GM21447 (cell line): ENCODE measurements around the gene TAS2R46.
"Not testable (repeated sequence)": the region's sequence is repeated elsewhere in the genome, so short reads cannot be mapped to it uniquely, and the experiment has no call there.

Source experiments
- ATAC-seq: cut with Tn5 transposase; IDR thresholded peaks from one replicate; pipeline ENCODE4 v1.9.1; 2021; ENCODE audit not compliant: unreplicated experiment

TAS2R46 gene

DNA sequence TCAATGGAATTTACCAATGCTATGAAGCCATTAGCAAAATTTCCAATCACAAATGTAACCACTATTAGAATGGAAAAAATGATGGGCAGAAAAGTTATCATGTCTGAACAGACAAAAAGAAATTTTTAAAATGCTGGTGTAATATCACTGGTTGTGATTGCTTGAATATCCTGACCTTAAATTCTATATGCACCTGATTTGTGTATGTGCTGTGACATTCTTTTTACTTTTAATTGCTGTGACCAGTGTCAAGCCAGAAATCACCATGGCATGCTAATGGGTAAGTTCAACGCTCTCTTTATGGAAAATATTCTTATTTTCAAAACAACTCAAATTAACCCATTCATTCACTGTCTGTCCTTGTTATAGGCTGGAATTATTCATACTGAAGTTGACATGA lies at the start of gene TAS2R46:
TAS2R46 (minus strand) TSS at position 101 of the 400 bp plus-strand sequence; CDS start at position 101, 0 bp downstream.
- ATAC-seq = not testable (repeated sequence)

GRCh38 chr12:11111213-11111612 lies 49.1 kb upstream of the TAS2R46 start:
- ATAC-seq = not testable (repeated sequence)

DNA sequence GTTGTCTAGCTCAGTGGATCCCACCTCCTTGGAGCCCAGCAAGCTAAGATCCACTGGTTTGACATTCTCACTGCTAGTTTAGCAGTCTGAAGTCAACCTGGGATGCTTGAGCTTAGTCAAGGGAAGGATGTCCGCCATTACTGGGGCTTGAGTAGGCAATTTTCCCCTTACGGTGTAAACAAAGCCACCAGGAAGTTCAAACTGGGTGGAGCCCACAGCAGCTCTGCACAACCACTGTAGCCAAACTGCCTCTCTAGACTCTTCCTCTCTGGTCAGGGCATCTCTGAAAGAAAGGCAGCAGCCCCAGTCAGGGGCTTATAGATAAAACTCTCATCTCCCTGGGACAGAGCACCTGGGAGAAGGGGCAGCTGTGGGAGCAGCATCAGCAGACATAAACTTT lies 46.8 kb upstream of the TAS2R46 start:
- ATAC-seq = no peak

DNA sequence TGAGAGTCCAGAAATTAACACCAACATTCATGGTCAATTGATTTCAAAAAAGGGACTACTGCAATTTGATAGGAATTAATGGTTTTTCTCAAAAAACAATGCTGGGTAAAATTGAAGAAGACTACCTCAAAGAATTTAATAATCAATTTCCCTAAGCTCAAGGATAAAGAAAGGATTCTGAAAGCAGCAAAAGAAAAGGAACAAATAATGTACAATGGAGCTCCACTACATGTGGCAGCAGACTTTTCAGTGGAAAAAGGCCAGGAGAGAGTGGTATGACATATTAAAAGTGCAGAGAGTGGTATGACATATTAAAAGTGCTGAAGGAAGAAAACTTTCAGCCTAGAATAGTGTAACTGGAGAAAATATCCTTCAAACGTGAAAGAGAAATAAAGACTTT lies 45.6 kb upstream of the TAS2R46 start:
- no peak for ATAC-seq

GRCh38 chr12:11106288-11106687 lies 44.2 kb upstream of the TAS2R46 start:
- ATAC-seq = no peak

GRCh38 chr12:11105546-11105945 lies 43.5 kb upstream of the TAS2R46 start:
- ATAC-seq = no peak

DNA sequence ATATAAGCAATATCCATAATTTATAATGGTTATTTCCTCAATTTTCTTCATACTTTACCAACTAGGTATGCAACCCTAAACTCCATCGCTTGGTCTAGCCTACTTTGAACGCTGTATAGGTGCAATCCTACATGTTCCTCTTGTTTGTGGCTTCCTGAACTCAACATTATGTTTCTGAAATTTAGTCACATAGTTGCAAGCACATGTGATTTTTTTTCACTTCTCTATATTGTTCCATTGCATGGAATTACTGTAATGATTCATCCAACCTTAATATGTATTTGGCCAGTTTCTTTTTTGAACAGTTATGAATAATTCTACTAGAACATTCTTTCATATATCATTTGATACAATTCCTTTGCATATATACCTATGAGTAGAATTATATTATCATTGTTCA lies 32.8 kb upstream of the TAS2R46 start:
- ATAC-seq = not testable (repeated sequence)

GRCh38 chr12:11092128-11092527 lies 30.0 kb upstream of the TAS2R46 start, which contains the start of gene TAS2R43:
TAS2R43 (minus strand) TSS chr12:11092313; CDS start chr12:11092229, 84 bp downstream.
- ATAC-seq = no peak

- no peak for ATAC-seq
Observed at GRCh38 chr12:11089246-11089645, 27.2 kb upstream of the TAS2R46 start.

GRCh38 chr12:11085419-11085818 lies 23.3 kb upstream of the TAS2R46 start:
- no peak for ATAC-seq

GRCh38 chr12:11081987-11082386 lies 19.9 kb upstream of the TAS2R46 start:
- ATAC-seq = no peak

DNA sequence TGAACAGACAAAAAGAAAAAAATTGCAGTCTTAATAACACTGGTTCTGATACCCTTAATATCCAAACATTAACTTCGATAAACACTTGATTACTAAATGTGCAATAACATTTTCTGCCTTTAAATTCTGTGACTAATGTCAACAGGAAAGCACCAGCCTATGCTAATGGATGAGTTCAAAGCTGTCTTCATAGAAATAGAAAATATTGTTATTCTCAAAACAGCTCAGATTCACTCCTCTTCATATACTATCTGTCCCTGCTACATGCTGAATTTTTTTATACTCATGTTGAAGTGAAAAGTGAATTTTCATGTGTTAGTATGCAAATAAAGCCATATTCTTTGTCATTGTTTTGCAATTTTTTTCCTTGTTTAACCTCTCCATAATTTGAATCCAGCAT lies 16.2 kb upstream of the TAS2R46 start:
- ATAC-seq = no peak

DNA sequence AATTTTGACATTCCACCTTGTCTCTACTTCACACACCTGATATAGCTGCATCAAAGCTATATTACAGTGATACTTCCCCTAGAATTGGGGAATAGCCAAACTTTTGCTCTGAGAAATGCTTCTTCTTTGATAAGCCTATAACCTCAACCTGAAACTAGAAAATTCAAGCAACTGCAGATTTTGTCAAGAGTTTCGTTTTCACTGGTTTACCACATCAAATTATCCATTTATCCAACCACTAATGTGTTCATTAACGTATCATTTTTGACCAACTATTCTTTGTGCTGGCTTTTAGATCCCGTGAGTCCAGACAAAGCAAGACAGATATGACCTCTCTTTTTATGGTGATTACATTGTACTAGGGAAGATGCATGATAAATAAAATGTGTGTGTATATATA lies 13.5 kb upstream of the TAS2R46 start:
- no peak for ATAC-seq

DNA sequence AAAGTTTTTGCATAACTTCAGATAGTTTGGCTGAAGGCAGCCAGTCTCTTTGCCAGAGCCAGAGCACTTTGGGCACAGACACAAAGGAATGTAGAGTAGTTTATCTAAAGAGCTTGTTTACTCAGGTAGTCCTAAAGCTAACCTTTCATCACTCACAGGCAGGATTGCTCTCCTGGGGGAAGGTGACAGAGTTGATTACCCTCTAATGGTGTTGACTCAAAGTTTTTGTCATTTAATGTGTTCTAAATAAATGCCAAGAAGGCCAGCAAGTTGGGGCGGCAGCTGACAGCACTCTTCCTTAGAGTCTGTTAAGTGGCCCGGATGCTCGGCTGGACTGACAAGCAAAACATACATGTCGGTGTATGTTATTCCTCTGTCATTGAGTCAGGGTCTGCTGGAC lies 9.3 kb upstream of the TAS2R46 start:
- no peak for ATAC-seq

GRCh38 chr12:11070999-11071398 lies 8.9 kb upstream of the TAS2R46 start:
- no peak for ATAC-seq

- no peak for ATAC-seq
Observed at GRCh38 chr12:11069854-11070365, 7.8 kb upstream of the TAS2R46 start.

DNA sequence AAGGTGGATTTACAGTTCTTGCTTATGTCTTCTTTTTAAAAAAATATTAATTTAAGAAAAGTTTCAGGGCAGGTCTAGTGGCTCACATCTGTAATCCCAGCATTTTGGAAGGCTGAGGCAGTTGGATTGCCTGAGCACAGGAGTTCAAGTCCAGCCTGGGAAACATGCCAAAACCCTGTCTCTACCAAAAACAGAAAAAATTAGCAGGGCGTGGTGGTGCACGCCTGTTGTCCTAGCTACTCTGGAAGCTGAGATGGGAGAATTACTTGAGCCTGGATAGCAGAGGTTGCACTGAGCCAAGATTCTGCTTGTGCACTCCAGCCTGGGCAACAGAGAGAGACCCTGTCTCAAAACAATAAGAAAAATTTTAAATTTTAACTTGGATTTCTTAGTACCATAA lies 5.4 kb upstream of the TAS2R46 start:
- no peak for ATAC-seq

- no peak for ATAC-seq
Observed at GRCh38 chr12:11059784-11060183, 2.3 kb downstream of the TAS2R46 start.

- no peak for ATAC-seq
Observed at GRCh38 chr12:11059041-11059440, 3.1 kb downstream of the TAS2R46 start.

GRCh38 chr12:11055306-11055705 lies 6.8 kb downstream of the TAS2R46 start:
- ATAC-seq = no peak

DNA sequence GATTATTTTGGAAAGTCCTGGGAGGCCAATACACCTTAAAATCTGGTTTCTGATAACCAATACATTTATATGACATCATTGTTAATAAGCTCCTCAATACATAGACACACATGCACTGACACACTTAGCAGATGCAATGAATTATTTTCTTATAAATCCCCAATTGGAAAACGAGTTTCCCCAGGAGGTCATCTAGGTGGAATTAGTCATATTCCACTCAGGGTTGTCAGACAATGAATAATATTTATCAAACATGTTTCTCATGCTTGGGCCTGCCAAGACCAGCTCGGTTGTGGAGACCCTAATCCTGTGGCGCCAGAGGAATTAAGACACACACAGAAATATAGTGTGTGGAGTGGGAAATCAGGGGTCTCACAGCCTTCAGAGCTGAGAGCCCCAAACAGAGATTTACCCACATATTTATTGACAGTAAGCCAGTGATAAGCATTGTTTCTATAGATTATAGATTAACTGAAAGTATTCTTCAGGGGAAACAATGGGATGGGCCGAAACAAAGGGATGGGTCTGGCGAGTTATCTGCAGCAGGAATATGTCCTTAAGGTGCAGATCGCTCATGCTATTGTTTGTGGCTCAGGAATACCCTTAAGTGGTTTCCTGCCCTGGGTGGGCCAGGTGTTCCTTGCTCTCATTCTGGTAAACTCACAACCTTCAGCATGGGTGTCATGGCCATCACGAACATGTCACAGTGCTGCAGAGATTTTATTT lies 12.1 kb downstream of the TAS2R46 start:
- ATAC-seq = not testable (repeated sequence)

GRCh38 chr12:11041366-11041765 lies 20.7 kb downstream of the TAS2R46 start:
- not testable (repeated sequence) for ATAC-seq

- no peak for ATAC-seq
Observed at GRCh38 chr12:11040162-11040561, 21.9 kb downstream of the TAS2R46 start.
